Non-pigmented ciliary epithelial cell (primary cell): ENCODE measurements around the gene SLC44A2.
A peak's percentile ranks its signal among the peaks of the same experiment; 100 is the strongest.

Source experiments
- DNase-seq: peaks from one replicate; pipeline ENCODE4 v3.0.0-alpha.2; 2010; ENCODE audit warnings: low read depth

SLC44A2 gene

GRCh38 chr19:10615429-10616023 lies 9.8 kb upstream of the SLC44A2 start:
- no peak for DNase-seq

DNA sequence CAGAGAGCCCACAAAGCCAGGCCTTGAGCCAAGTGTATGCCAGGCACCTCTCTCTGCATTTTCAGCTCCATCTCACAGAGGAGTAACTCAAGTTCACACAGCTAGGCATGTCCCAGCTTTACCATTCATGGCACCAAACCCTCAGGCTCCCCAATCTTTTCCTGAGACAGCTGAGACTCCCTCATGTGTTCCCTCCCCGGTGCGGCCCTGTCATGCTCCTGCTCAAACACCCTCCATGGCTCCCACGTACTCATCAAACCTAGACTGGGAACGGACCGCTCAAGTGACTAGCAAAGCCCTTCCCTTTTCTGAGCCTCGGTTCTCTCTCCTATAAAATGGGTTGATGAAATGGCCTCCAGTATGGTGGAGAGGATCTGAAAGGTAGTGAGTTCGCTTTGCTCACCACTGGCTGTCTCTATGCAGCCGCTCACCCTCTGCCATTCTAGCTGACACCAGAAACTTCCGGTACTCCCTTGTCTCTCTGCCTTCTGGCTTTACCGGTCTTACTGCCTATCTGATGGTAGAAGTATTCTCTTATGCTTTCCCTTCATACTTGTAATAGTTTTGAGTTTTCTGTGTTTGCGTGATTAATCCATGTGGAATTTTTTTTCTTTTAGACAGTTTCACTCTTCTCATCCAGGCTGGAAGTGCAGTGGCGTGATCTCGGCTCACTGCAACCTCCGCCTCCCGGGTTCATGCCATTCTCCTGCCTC lies 7.8 kb upstream of the SLC44A2 start:
- DNase-seq: peak; percentile 55

DNA sequence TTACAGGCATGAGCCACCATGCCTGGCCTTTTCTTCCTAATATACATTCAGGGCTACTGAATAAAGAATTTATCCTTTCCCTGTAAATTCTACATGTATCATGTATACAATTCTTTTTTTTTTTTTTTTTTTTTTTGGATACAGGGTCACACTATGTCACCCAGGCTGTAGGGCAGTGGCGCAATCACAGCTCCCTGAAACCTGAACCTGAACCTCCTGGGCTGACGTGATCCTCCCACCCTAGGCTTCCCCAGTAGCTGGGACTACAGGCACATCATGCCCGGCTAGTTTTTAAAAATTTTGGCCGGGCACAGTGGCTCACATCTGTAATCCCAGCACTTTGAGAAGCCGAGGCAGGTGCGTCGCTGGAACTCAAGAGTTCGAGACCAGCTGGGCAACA lies 6.5 kb upstream of the SLC44A2 start:
- no peak for DNase-seq

- no peak for DNase-seq
These were observed 4.6 kb upstream of the SLC44A2 start for GRCh38 chr19:10620786-10621185.

- DNase-seq: no peak
These were observed 3.4 kb upstream of the SLC44A2 start for GRCh38 chr19:10621966-10622365.

- DNase-seq: no peak
These were observed 768 bp upstream of the SLC44A2 start for GRCh38 chr19:10624585-10624984.

- DNase-seq: no peak
These were observed 397 bp downstream of the SLC44A2 start for GRCh38 chr19:10625762-10626138.

DNA sequence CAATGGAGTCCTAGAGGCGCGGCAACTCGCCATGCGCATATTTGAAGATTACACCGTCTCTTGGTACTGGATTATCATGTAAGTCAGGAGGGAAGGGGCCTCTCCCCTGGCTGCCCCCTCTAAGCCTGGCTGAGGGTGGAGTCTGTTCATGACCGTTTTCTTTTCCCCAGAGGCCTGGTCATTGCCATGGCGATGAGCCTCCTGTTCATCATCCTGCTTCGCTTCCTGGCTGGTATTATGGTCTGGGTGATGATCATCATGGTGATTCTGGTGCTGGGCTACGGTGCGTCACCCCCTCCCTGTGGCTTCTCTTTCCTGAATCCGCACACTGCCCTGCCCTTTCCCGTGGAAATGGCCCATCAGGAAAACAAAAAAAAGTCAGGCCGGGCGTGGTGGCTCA lies 6.5 kb downstream of the SLC44A2 start:
- DNase-seq: no peak

DNA sequence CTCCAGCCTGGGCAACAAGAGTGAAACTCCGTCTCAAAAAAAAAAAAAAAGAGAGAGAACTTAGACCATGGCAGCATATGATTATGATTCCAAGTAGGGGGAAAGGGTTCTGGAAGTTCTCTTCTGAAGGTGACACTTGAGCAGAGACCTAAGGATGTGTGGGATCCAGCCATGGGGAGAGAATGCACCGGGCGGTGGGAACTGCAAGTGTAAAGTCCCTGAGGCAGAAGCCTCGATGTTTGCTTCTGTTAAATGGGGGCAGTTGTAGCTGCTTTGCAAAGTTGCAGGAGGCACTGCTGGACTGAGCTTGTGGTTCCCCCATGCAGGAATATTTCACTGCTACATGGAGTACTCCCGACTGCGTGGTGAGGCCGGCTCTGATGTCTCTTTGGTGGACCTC lies 9.1 kb downstream of the SLC44A2 start:
- no peak for DNase-seq

DNA sequence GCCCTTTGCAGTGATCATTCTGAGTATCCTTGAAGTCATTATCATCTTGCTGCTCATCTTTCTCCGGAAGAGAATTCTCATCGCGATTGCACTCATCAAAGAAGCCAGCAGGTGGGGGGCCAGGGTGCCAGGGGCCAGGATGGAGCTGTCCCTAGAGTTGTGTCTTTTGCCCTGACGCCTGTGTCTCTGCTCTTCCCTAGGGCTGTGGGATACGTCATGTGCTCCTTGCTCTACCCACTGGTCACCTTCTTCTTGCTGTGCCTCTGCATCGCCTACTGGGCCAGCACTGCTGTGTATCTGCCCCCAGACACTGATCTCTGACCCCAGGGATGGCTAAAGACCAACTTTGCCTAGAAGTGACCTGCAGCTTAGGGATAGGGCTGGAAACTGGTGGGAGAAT lies 9.6 kb downstream of the SLC44A2 start:
- no peak for DNase-seq

- no peak for DNase-seq
These were observed 11.1 kb downstream of the SLC44A2 start for GRCh38 chr19:10636304-10636972.

DNA sequence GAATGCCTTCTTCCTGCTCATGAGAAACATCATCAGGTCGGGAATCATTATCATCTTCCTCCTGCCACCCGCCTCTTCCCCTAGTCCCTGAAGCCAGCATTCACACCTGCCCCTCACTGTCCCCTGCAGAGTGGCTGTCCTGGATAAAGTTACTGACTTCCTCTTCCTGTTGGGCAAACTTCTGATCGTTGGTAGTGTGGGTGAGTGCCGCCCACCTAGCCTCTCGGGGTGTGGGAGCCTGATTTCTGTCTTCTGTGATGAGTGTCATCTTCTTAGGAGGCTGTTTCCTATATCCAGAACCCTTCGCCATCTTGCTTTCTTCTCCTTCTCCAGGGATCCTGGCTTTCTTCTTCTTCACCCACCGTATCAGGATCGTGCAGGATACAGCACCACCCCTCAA lies 12.5 kb downstream of the SLC44A2 start:
- no peak for DNase-seq

DNA sequence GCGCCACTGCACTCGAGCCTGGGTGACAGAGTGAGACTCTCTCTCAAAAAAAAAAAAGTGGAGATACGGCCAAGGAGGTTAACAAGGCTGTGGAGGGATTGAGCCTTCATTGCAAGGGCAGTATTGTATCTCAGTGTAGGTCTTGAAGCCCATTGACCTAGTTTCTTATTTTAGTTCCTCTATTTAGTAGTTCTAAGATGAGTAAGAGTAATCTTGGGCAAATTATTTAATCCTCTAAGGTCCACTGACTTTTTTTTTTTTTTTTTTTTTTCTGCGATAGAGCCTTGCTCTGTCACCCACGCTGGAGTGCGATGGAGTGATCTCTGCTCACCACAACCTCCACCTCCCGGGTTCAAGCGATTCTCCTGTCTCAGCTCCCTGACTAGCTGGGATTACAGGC lies 14.5 kb downstream of the SLC44A2 start:
- no peak for DNase-seq

DNA sequence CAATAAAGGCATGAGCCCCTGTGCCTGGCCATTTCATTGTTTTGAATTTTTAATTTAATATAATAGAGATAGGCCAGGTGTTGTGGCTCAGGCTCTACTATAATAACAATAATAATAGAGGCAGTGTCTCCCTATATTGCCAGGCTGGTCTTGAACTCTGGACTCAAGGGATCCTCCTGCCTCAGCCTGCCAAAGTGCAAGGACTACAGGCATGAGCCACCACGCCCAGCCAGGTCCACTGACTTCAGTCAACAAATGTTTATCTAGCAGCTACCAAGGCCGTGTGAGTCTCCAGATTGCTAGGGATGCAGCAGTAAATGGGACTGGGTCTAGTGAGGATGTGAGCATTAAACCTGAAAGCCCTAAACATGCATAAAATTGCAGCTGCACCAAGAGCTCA lies 15.0 kb downstream of the SLC44A2 start:
- DNase-seq: no peak

DNA sequence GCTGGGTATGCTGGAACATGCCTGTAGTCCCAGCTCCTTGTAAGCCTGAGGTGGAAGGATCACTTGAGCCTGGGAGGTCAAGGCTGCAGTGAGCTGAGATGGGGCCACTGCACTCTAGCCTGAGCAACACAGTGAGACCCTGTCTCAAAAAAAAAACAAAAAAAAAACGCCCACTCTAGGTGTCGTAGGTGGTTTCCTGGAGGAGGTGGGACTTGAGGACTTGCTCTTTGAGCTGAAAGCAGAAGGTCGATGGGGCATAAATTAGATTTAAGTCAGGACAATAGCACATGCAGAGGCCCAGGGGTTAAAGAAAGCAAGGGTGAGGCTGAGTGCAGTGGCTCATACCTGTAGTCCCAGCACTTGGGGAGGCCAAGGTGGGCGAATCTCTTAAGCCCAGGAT lies 15.9 kb downstream of the SLC44A2 start:
- no peak for DNase-seq

- DNase-seq: no peak
These were observed 17.3 kb downstream of the SLC44A2 start for GRCh38 chr19:10642473-10643171.

DNA sequence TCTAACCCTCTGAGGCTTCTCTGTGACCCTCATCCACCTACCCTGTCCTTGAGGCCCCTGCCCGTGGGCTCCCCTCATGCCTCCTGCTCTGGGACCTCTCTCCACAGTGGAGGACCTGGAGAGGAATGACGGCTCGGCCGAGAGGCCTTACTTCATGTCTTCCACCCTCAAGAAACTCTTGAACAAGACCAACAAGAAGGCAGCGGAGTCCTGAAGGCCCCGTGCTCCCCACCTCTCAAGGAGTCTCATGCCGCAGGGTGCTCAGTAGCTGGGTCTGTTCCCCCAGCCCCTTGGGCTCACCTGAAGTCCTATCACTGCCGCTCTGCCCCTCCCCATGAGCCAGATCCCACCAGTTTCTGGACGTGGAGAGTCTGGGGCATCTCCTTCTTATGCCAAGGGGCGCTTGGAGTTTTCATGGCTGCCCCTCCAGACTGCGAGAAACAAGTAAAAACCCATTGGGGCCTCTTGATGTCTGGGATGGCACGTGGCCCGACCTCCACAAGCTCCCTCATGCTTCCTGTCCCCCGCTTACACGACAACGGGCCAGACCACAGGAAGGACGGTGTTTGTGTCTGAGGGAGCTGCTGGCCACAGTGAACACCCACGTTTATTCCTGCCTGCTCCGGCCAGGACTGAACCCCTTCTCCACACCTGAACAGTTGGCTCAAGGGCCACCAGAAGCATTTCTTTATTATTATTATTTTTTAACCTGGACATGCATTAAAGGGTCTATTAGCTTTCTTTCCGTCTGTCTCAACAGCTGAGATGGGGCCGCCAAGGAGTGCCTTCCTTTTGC lies 18.0 kb downstream of the SLC44A2 start:
- DNase-seq: no peak

DNA sequence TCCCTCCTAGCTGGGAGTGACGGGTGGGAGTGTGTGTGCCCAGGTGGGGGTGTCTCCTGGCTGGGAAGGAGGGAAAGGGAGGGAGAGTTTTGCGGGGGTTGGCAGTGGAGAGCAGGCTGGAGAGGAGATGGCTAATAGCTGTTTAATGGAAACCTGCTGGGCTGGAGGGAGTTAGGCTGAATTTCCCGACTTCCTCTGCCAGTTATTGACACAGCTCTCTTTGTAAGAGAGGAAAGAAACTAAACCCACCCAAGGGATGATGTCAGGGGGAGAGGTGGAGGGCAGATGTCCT lies 18.6 kb downstream of the SLC44A2 start:
- no peak for DNase-seq

GRCh38 chr19:10644260-10645007 lies 19.1 kb downstream of the SLC44A2 start:
- no peak for DNase-seq

GRCh38 chr19:10646456-10647159 lies 21.3 kb downstream of the SLC44A2 start:
- DNase-seq: no peak

DNA sequence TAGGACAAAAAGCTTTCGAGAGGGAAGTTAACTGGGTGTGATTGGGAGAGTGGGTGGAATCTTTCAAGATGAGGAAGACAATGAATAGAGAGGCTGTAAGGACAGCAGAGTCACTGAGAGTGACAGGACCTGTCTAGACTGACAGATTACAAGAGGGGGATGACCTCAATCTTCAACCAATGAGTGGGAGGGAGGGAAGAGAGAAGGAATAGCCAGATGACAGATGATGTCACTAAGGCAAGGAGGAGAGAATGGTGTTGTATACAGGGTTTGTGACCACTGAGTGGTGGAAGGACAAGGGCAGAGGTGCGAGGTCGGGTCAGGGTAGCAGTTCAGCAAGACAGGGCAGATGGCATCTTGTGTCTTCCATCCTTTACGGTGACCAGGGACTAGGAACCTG lies 23.0 kb downstream of the SLC44A2 start:
- no peak for DNase-seq
